Prostate gland (tissue), 2 donors: ENCODE results near the gene ZNF277. TPM values are rescaled to one million over a fixed set of nuclear protein-coding genes. Genes with fewer than 3 reads are reported as not detected.
A peak's percentile ranks its signal among the peaks of the same experiment; 100 is the strongest.

Experiments
- DNase-seq: peaks from one replicate; pipeline ENCODE4 v3.0.0-alpha.2; 2019; ENCODE audit warnings: low spot score
- H3K27ac ChIP-seq, 2 donors: fragments of 200-600 bp; sonication (generic); 2 replicates each; pipeline ENCODE4 v1.5.1; 2017 to 2019
- H3K27me3 ChIP-seq: fragments of 200-600 bp; sonication (generic); replicated peaks from 2 replicates; pipeline ENCODE4 v1.5.1; 2019; ENCODE audit not compliant: insufficient read depth
- H3K36me3 ChIP-seq, 2 donors: fragments of 200-600 bp; sonication (generic); 1 replicate in 1 of 2; 2 replicates in 1 of 2; pipeline versions ENCODE4 v1.5.1 to v1.8.1; 2017 to 2019
- H3K4me1 ChIP-seq: fragments of 200-600 bp; sonication (generic); replicated peaks from 2 replicates; pipeline ENCODE4 v1.5.1; 2019
- H3K4me3 ChIP-seq, 2 donors: fragments of 200-600 bp; sonication (generic); 2 replicates each; pipeline ENCODE4 v1.5.1; 2017 to 2019
- H3K9me3 ChIP-seq: fragments of 200-600 bp; sonication (generic); 2 replicates; pipeline ENCODE4 v1.5.1; 2017
- CTCF ChIP-seq, 4 experiments: fragments of 200-600 bp in 2 of 4; fragments of 450-650 bp in 2 of 4; sonication (generic) in 2 of 4; IDR thresholded peaks; 1 replicate in 3 of 4; 2 replicates in 1 of 4; pipeline ENCODE4 v1.5.1; 2016 to 2019; ENCODE audit warnings: antibody characterized with exemption in 4 of 4, mild to moderate bottlenecking in 2 of 4, moderate library complexity in 2 of 4
- POLR2A ChIP-seq: fragments of 450-650 bp; IDR thresholded peaks from one replicate; pipeline ENCODE4 v1.6.1; 2016; ENCODE audit warnings: antibody characterized with exemption, mild to moderate bottlenecking
- POLR2AphosphoS5 ChIP-seq: sonication (generic); formaldehyde crosslinking; IDR thresholded peaks from one replicate; pipeline ENCODE4 v1.6.1; 2017; ENCODE audit warnings: antibody characterized with exemption
- WGBS: methylation state at CpG from one replicate; pipeline ENCODE4 v1.1.5; 2018; 5-methylcytosine and 5-hydroxymethylcytosine counted together
- intact Hi-C: fragments of 100-400 bp; cut with DNase I; formaldehyde crosslinking; loops from one replicate; pipeline ENCODE4 v1.14.2; 2022
- total RNA-seq, 2 donors: library from RNA; depleted of rRNA; stranded (reverse); fragments of >200 nt; gene quantifications; one replicate each; pipeline ENCODE4 v1.1.0, GENCODE V29; 2016

The ZNF277 gene
- total RNA-seq, 2 donors from 2014 or later: 23.0 to 33.1 TPM

- no peak for TF ChIP-seq POLR2AphosphoS5
- Histone ChIP-seq H3K27ac (no peak overlapping the region), H3K36me3 (no peaks in the 10 kb centered on the region), H3K9me3 (no peaks in the 10 kb centered on the region), H3K4me1 (no peaks in the 10 kb centered on the region), H3K4me3 (no peak overlapping the region), H3K27me3 (no peaks in the 10 kb centered on the region)
- WGBS: 37% methylated on average over 1 of the region's 1 CpG
- intact Hi-C loops: no loop called here
- DNase-seq: no peak
Observed at GRCh38 chr7:112254156-112254555, 47.7 kb downstream of the ZNF277 start.

- 87% methylated on average over 6 of the region's 6 CpGs for WGBS
- Histone ChIP-seq H3K27me3 (no peaks in the 10 kb centered on the region), H3K27ac (no peak overlapping the region), H3K4me1 (no peaks in the 10 kb centered on the region), H3K9me3 (no peaks in the 10 kb centered on the region), H3K36me3 (no peaks in the 10 kb centered on the region), H3K4me3 (no peak overlapping the region)
- TF ChIP-seq CTCF (IDR thresholded peaks at IDR 0.05) (no peak), POLR2AphosphoS5 (no peak), POLR2A (no peak)
- intact Hi-C loops: no loop called here
- no peak for DNase-seq
Observed at GRCh38 chr7:112254709-112255387, 48.4 kb downstream of the ZNF277 start.

- H3K9me3 ChIP-seq: no peaks in the 10 kb centered on the region
- H3K4me3 ChIP-seq: no peak overlapping the region
- TF ChIP-seq CTCF (IDR thresholded peaks at IDR 0.05) (no peak), POLR2A (no peak), POLR2AphosphoS5 (no peak)
- no peak overlapping the region for H3K27ac ChIP-seq
- H3K27me3 ChIP-seq: no peaks in the 10 kb centered on the region
- no peak for DNase-seq
- intact Hi-C loops: no loop called here
- no peaks in the 10 kb centered on the region for H3K4me1 ChIP-seq
- no peaks in the 10 kb centered on the region for H3K36me3 ChIP-seq
Observed at GRCh38 chr7:112255388-112255720, 48.9 kb downstream of the ZNF277 start.

- Histone ChIP-seq H3K27ac (peak overlapping the region in 1 of 2 donors; percentile 5), H3K9me3 (no peaks in the 10 kb centered on the region), H3K27me3 (no peaks in the 10 kb centered on the region), H3K4me3 (no peak overlapping the region), H3K36me3 (no peaks in the 10 kb centered on the region), H3K4me1 (no peaks in the 10 kb centered on the region)
- TF ChIP-seq POLR2AphosphoS5 (peak; percentile 40), POLR2A (no peak)
- intact Hi-C loops: no loop called here
- no peak for DNase-seq
- 59% methylated on average over 2 of the region's 2 CpGs for WGBS
Observed at GRCh38 chr7:112257073-112257472, 50.6 kb downstream of the ZNF277 start.

GRCh38 chr7:112260911-112261310 lies 54.4 kb downstream of the ZNF277 start:
- Histone ChIP-seq H3K27ac (no peak overlapping the region), H3K4me3 (no peak overlapping the region), H3K36me3 (no peaks in the 10 kb centered on the region), H3K4me1 (peaks cover 11% of the 10 kb centered on the region), H3K9me3 (no peaks in the 10 kb centered on the region), H3K27me3 (no peaks in the 10 kb centered on the region)
- TF ChIP-seq CTCF (IDR thresholded peaks at IDR 0.05) (no peak), POLR2A (no peak), POLR2AphosphoS5 (no peak)
- no peak for DNase-seq
- intact Hi-C loops: loop anchor here (10.0 kb wide), 1 partner anchor 56 kb away; the partner anchor contains the start of genes DOCK4 and ZNF277
- WGBS: 23% methylated on average over 2 of the region's 2 CpGs

GRCh38 chr7:112262036-112262435 lies 55.5 kb downstream of the ZNF277 start:
- H3K4me3 ChIP-seq: no peak overlapping the region
- 71% methylated on average over 3 of the region's 3 CpGs for WGBS
- no peak for DNase-seq
- H3K9me3 ChIP-seq: no peaks in the 10 kb centered on the region
- H3K4me1 ChIP-seq: peaks cover 11% of the 10 kb centered on the region
- no peak for TF ChIP-seq CTCF (IDR thresholded peaks at IDR 0.05)
- TF ChIP-seq POLR2AphosphoS5: no peak
- TF ChIP-seq POLR2A: no peak
- no peak overlapping the region for H3K27ac ChIP-seq
- H3K27me3 ChIP-seq: no peaks in the 10 kb centered on the region
- no peaks in the 10 kb centered on the region for H3K36me3 ChIP-seq
- intact Hi-C loops: loop anchor here (10.0 kb wide), 1 partner anchor 57 kb away; the partner anchor contains the start of genes DOCK4 and ZNF277
